Hepatocyte (in vitro differentiated cells): ENCODE results near the gene GGA2. TPM values are rescaled to one million over a fixed set of nuclear protein-coding genes. Genes with fewer than 3 reads are reported as not detected.

Experiments
- DNase-seq: peaks from one replicate; pipeline ENCODE4 v3.0.0-alpha.2; 2016; ENCODE audit warnings: low spot score
- H2AFZ ChIP-seq: fragments of 200-600 bp; sonication (generic); 2 replicates; pipeline ENCODE4 v1.6.0; 2016; ENCODE audit warnings: antibody characterized with exemption, mild to moderate bottlenecking
- H3K27ac ChIP-seq: fragments of 200-600 bp; sonication (generic); 2 replicates; pipeline ENCODE4 v1.5.1; 2016; ENCODE audit warnings: mild to moderate bottlenecking
- H3K27me3 ChIP-seq: fragments of 200-600 bp; sonication (generic); 2 replicates; pipeline ENCODE4 v1.6.1; 2016
- H3K36me3 ChIP-seq: fragments of 200-600 bp; sonication (generic); replicated peaks from 2 replicates; pipeline ENCODE4 v1.5.1; 2016; ENCODE audit warnings: low read depth; ENCODE audit not compliant: insufficient read depth
- H3K4me1 ChIP-seq: fragments of 200-600 bp; sonication (generic); 2 replicates; pipeline ENCODE4 v1.5.1; 2016; ENCODE audit warnings: mild to moderate bottlenecking, moderate library complexity; ENCODE audit not compliant: insufficient read depth
- H3K4me2 ChIP-seq: fragments of 200-600 bp; sonication (generic); 2 replicates; pipeline ENCODE4 v1.6.0; 2016
- H3K4me3 ChIP-seq: fragments of 200-600 bp; sonication (generic); 2 replicates; pipeline ENCODE4 v1.5.1; 2016; ENCODE audit warnings: mild to moderate bottlenecking
- H3K79me2 ChIP-seq: fragments of 200-600 bp; sonication (generic); 2 replicates; pipeline ENCODE4 v1.6.0; 2017; ENCODE audit warnings: mild to moderate bottlenecking
- H3K9me2 ChIP-seq: fragments of 200-600 bp; sonication (generic); replicated peaks from 2 replicates; pipeline ENCODE4 v1.6.0; 2017; ENCODE audit warnings: mild to moderate bottlenecking; ENCODE audit not compliant: insufficient read depth
- H3K9me3 ChIP-seq: fragments of 200-600 bp; sonication (generic); 2 replicates; pipeline ENCODE4 v1.5.1; 2016; ENCODE audit warnings: low read depth, mild to moderate bottlenecking
- H4K20me1 ChIP-seq: fragments of 200-600 bp; sonication (generic); 2 replicates; pipeline ENCODE4 v1.6.0; 2016; ENCODE audit warnings: mild to moderate bottlenecking; ENCODE audit not compliant: insufficient read depth, poor library complexity, severe bottlenecking
- EZH2 ChIP-seq: fragments of 200-600 bp; sonication (generic); IDR thresholded peaks from 2 replicates; pipeline ENCODE4 v1.6.1; 2016; ENCODE audit warnings: antibody characterized with exemption, mild to moderate bottlenecking, borderline replicate concordance
- EZH2phosphoT487 ChIP-seq: fragments of 200-600 bp; sonication (generic); IDR thresholded peaks from one replicate; pipeline ENCODE4 v1.6.1; 2018; ENCODE audit warnings: antibody characterized with exemption, mild to moderate bottlenecking, low read depth, moderate library complexity; ENCODE audit not compliant: unreplicated experiment, severe bottlenecking
- WGBS: methylation state at CpG from one replicate; pipeline ENCODE4 v1.1.6; 2016; ENCODE audit warnings: low lambda C conversion rate; ENCODE audit errors: missing lambda C conversion rate; 5-methylcytosine and 5-hydroxymethylcytosine counted together
- polyA plus RNA-seq: library from polyadenylated mRNA; unstranded; fragments of >200 nt; fragmentation: Nextera tagmentation; extraction: Ambion mirVana; gene quantifications from 2 replicates; pipeline ENCODE4 v1.2.1, GENCODE V29; 2016
- total RNA-seq: library from RNA; depleted of rRNA; stranded (reverse); fragments of >200 nt; gene quantifications from 2 replicates; pipeline ENCODE4 v1.2.3, GENCODE V29; 2014
- TF ChIP-seq, protein P1 (sequence below): fragments of 200-600 bp; sonication (generic); IDR thresholded peaks from 2 replicates; pipeline ENCODE4 v1.5.1; 2016; ENCODE audit warnings: antibody characterized with exemption, mild to moderate bottlenecking; ENCODE audit not compliant: poor library complexity

The GGA2 gene
- total and polyA plus RNA-seq, 2 experiments from 2014 or later = 42.4 to 73.1 TPM

DNA sequence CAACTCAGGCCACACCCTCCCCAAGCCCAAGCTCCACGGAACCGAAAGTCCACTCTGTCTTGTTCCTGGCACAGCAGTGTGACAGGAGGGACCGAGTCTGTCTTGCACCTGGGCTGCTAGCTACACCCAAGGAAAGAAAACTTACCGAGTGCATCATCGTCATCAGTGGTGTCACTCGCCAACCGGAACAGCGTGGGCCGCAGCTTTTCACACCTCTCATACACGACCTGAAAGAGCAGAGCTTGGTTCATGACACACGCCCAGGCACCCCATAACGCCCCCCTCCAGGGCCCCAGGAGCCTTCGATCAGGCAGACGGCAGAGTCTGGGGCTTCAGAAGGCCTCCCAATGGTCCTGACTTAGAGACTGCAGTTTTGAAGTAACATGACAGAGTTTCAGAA lies 27.5 kb downstream of the GGA2 start:
- no peak overlapping the region for H2AFZ ChIP-seq
- H3K27me3 ChIP-seq = no peaks in the 10 kb centered on the region
- no peak for DNase-seq
- H3K36me3 ChIP-seq = no peaks in the 10 kb centered on the region
- 93% methylated on average over 14 of the region's 14 CpGs for WGBS
- no peaks in the 10 kb centered on the region for H3K4me1 ChIP-seq
- no peak overlapping the region for H3K4me3 ChIP-seq
- H3K79me2 ChIP-seq = no peaks in the 10 kb centered on the region
- no peaks in the 10 kb centered on the region for H3K9me3 ChIP-seq
- TF ChIP-seq, protein P1, sequence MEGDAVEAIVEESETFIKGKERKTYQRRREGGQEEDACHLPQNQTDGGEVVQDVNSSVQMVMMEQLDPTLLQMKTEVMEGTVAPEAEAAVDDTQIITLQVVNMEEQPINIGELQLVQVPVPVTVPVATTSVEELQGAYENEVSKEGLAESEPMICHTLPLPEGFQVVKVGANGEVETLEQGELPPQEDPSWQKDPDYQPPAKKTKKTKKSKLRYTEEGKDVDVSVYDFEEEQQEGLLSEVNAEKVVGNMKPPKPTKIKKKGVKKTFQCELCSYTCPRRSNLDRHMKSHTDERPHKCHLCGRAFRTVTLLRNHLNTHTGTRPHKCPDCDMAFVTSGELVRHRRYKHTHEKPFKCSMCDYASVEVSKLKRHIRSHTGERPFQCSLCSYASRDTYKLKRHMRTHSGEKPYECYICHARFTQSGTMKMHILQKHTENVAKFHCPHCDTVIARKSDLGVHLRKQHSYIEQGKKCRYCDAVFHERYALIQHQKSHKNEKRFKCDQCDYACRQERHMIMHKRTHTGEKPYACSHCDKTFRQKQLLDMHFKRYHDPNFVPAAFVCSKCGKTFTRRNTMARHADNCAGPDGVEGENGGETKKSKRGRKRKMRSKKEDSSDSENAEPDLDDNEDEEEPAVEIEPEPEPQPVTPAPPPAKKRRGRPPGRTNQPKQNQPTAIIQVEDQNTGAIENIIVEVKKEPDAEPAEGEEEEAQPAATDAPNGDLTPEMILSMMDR = no peak
- TF ChIP-seq EZH2 (no peak), EZH2phosphoT487 (no peak)
- no peaks in the 10 kb centered on the region for H3K9me2 ChIP-seq
- H3K27ac ChIP-seq = no peak overlapping the region
- no peak overlapping the region for H3K4me2 ChIP-seq
- H4K20me1 ChIP-seq = no peaks in the 10 kb centered on the region

DNA sequence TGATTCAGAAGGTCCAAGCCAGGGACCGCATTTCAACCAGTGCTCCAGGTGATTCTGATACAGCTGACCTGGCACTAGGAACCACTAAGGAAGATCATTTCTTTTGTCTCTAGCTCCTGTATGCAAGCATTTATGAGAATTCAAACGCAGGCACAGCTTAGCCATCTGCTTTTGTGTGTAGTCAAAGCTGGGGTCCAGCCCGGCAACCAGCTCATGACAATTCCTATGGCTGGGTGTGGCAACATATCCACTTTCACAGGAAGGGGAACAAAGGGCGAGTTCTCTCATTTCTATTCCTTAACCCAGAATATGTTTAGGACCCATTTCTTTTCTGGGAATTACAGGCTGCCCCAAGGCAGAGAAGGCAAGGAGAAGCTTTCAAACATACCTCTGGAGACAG lies 30.0 kb downstream of the GGA2 start:
- H2AFZ ChIP-seq = no peak overlapping the region
- TF ChIP-seq EZH2 (no peak), EZH2phosphoT487 (no peak)
- TF ChIP-seq, protein P1 = no peak
- H3K27me3 ChIP-seq = no peaks in the 10 kb centered on the region
- H3K36me3 ChIP-seq = no peaks in the 10 kb centered on the region
- no peaks in the 10 kb centered on the region for H3K79me2 ChIP-seq
- H3K4me1 ChIP-seq = no peaks in the 10 kb centered on the region
- no peak overlapping the region for H3K4me3 ChIP-seq
- no peaks in the 10 kb centered on the region for H4K20me1 ChIP-seq
- H3K27ac ChIP-seq = no peak overlapping the region
- 94% methylated on average over 4 of the region's 4 CpGs for WGBS
- H3K9me3 ChIP-seq = no peaks in the 10 kb centered on the region
- H3K9me2 ChIP-seq = no peaks in the 10 kb centered on the region
- H3K4me2 ChIP-seq = no peak overlapping the region
- no peak for DNase-seq

DNA sequence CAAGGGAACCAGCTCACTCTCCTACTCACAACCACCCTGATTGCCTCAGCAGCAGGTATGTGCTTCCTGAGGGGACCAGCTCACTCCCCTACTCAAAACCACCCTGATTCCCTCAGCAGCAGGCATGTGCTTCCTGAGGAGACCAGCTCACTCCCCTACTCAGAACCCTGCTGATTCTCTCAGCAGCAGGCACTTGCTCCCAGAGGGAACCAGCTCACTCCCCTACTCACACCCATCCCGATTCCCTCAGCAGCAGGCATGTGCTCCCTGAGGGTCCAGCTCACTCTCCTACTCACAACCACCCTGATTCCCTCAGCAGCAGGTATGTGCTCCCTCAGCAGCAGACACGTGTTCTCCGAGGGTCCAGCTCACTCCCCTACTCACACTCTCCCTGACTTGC lies 31.2 kb downstream of the GGA2 start:
- Histone ChIP-seq H2AFZ (no peak overlapping the region), H3K9me3 (no peaks in the 10 kb centered on the region), H3K4me2 (no peak overlapping the region), H3K27ac (no peak overlapping the region), H4K20me1 (no peaks in the 10 kb centered on the region), H3K36me3 (no peaks in the 10 kb centered on the region), H3K9me2 (no peaks in the 10 kb centered on the region), H3K4me1 (no peaks in the 10 kb centered on the region), H3K27me3 (no peaks in the 10 kb centered on the region), H3K4me3 (no peak overlapping the region), H3K79me2 (no peaks in the 10 kb centered on the region)
- no peak for DNase-seq
- WGBS = 96% methylated on average over 2 of the region's 3 CpGs
- no peak for TF ChIP-seq EZH2
- TF ChIP-seq, protein P1 = no peak
- no peak for TF ChIP-seq EZH2phosphoT487

DNA sequence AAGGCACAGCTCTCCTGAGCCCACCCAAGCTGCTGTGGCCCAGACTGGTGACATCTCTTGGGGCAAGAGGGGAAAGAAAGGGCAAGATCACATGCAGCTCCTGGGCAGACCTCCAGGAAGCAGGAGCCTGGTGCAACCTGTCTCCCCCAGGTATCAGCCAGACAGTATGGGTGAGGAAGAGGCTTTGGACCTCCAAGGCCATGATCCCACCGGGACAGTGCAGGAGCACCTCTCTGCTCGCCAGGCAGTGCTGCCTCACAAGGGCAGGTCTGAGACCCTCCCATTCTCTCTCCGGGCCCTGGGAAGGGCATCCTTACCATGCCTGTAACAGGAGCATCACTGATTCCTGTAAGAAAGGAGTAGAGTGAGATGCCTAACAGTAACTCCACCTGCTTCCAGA lies 31.7 kb downstream of the GGA2 start:
- Histone ChIP-seq H3K27ac (no peak overlapping the region), H3K4me3 (no peak overlapping the region), H3K9me3 (no peaks in the 10 kb centered on the region), H3K9me2 (no peaks in the 10 kb centered on the region), H3K27me3 (no peaks in the 10 kb centered on the region), H4K20me1 (no peaks in the 10 kb centered on the region), H3K4me1 (no peaks in the 10 kb centered on the region), H3K79me2 (no peaks in the 10 kb centered on the region), H3K4me2 (no peak overlapping the region), H3K36me3 (no peaks in the 10 kb centered on the region), H2AFZ (no peak overlapping the region)
- 100% methylated on average over 3 of the region's 3 CpGs for WGBS
- no peak for TF ChIP-seq EZH2phosphoT487
- TF ChIP-seq, protein P1 = no peak
- no peak for TF ChIP-seq EZH2
- no peak for DNase-seq
